Measurements from ENCODE around the gene ZNRF1.
A peak's percentile ranks its signal among the peaks of the same experiment; 100 is the strongest.

The ZNRF1 gene

GRCh38 chr16:75065149-75065505 is 66.3 kb downstream of the ZNRF1 start:
- 0 out of 2 replicates have a peak, but pooled peaks have one; percentile 4 for TF ChIP-seq NFIC (IDR thresholded peaks at IDR 0.05)
- TF ChIP-seq MAX (IDR thresholded peaks at IDR 0.05), result no peak

- TF ChIP-seq CEBPB (IDR thresholded peaks at IDR 0.05) (no peak), FOXM1 (IDR thresholded peaks at IDR 0.05; ENCODE audit: borderline replicate concordance, low read depth) (no peak), REST (IDR thresholded peaks at IDR 0.05; ENCODE audit: low read depth) (no peak), TAF1 (IDR thresholded peaks at IDR 0.05; ENCODE audit: low read depth) (no peak), CREB1 (IDR thresholded peaks at IDR 0.05; ENCODE audit: low read depth) (no peak), ZBTB7A (IDR thresholded peaks at IDR 0.05; ENCODE audit: low read depth) (no peak), YY1 (IDR thresholded peaks at IDR 0.05; ENCODE audit: low read depth) (no peak), EGR1 (IDR thresholded peaks at IDR 0.05) (no peak), NFIC (IDR thresholded peaks at IDR 0.05) (0 out of 2 replicates have a peak, but pooled peaks have one; percentile 4), MAX (IDR thresholded peaks at IDR 0.05) (peak; percentile 58), TCF12 (IDR thresholded peaks at IDR 0.05; ENCODE audit: low read depth) (no peak), TEAD4 (IDR thresholded peaks at IDR 0.05) (peak; percentile 33; the same call in 1 of the 2 replicates), RAD21 (IDR thresholded peaks at IDR 0.05; ENCODE audit: low read depth) (no peak), USF1 (IDR thresholded peaks at IDR 0.05) (no peak), EP300 (IDR thresholded peaks at IDR 0.05; ENCODE audit: borderline replicate concordance) (no peak)
These were observed 66.8 kb downstream of the ZNRF1 start for GRCh38 chr16:75065521-75066149.

- TF ChIP-seq CREB1 (IDR thresholded peaks at IDR 0.05; ENCODE audit: low read depth) (no peak), TCF12 (IDR thresholded peaks at IDR 0.05; ENCODE audit: low read depth) (no peak), MAX (IDR thresholded peaks at IDR 0.05) (no peak), EGR1 (IDR thresholded peaks at IDR 0.05) (no peak), FOXM1 (IDR thresholded peaks at IDR 0.05; ENCODE audit: borderline replicate concordance, low read depth) (no peak), REST (IDR thresholded peaks at IDR 0.05; ENCODE audit: low read depth) (no peak), RAD21 (IDR thresholded peaks at IDR 0.05; ENCODE audit: low read depth) (no peak), NFIC (IDR thresholded peaks at IDR 0.05) (no peak), TAF1 (IDR thresholded peaks at IDR 0.05; ENCODE audit: low read depth) (no peak), EP300 (IDR thresholded peaks at IDR 0.05; ENCODE audit: borderline replicate concordance) (no peak), YY1 (IDR thresholded peaks at IDR 0.05; ENCODE audit: low read depth) (no peak), TEAD4 (IDR thresholded peaks at IDR 0.05) (no peak), ZBTB7A (IDR thresholded peaks at IDR 0.05; ENCODE audit: low read depth) (no peak), CEBPB (IDR thresholded peaks at IDR 0.05) (no peak), USF1 (IDR thresholded peaks at IDR 0.05) (no peak)
These were observed 68.1 kb downstream of the ZNRF1 start for GRCh38 chr16:75066861-75067447.

- no peak for TF ChIP-seq REST (IDR thresholded peaks at IDR 0.05; ENCODE audit: low read depth)
- TF ChIP-seq RAD21 (IDR thresholded peaks at IDR 0.05; ENCODE audit: low read depth), result no peak
- no peak for TF ChIP-seq TAF1 (IDR thresholded peaks at IDR 0.05; ENCODE audit: low read depth)
- no peak for TF ChIP-seq CREB1 (IDR thresholded peaks at IDR 0.05; ENCODE audit: low read depth)
- TF ChIP-seq USF1 (IDR thresholded peaks at IDR 0.05), result no peak
- no peak for TF ChIP-seq EGR1 (IDR thresholded peaks at IDR 0.05)
- TF ChIP-seq CEBPB (IDR thresholded peaks at IDR 0.05), result no peak
- TF ChIP-seq EP300 (IDR thresholded peaks at IDR 0.05; ENCODE audit: borderline replicate concordance), result no peak
- TF ChIP-seq TCF12 (IDR thresholded peaks at IDR 0.05; ENCODE audit: low read depth), result no peak
- TF ChIP-seq ZBTB7A (IDR thresholded peaks at IDR 0.05; ENCODE audit: low read depth), result no peak
- no peak for TF ChIP-seq NFIC (IDR thresholded peaks at IDR 0.05)
These were observed 69.5 kb downstream of the ZNRF1 start for GRCh38 chr16:75068085-75069031.

Data from Ishikawa (cell line).